Left ventricle myocardium inferior (tissue), 1 donor: ENCODE results near the gene SELL. TPM values are rescaled to one million over a fixed set of nuclear protein-coding genes. Genes with fewer than 3 reads are reported as not detected.

Experiments
- DNase-seq: peaks from one replicate; pipeline ENCODE4 v3.0.0-alpha.2; 2020
- H3K27ac ChIP-seq: fragments of 200-600 bp; replicated peaks from 2 replicates; pipeline ENCODE4 v1.8.0; 2021
- H3K27me3 ChIP-seq: fragments of 200-600 bp; 2 replicates; pipeline ENCODE4 v1.8.0; 2021; ENCODE audit warnings: low read depth
- H3K36me3 ChIP-seq: fragments of 200-600 bp; 2 replicates; pipeline ENCODE4 v1.8.0; 2021
- H3K4me1 ChIP-seq: fragments of 200-600 bp; 2 replicates; pipeline ENCODE4 v1.8.0; 2021
- H3K4me3 ChIP-seq: fragments of 200-600 bp; 2 replicates; pipeline ENCODE4 v1.8.0; 2021; ENCODE audit warnings: mild to moderate bottlenecking, moderate library complexity
- H3K9me3 ChIP-seq: fragments of 200-600 bp; replicated peaks from 2 replicates; pipeline ENCODE4 v1.8.0; 2021
- CTCF ChIP-seq: fragments of 200-600 bp; IDR thresholded peaks from 2 replicates; pipeline ENCODE4 v1.8.0; 2021; ENCODE audit warnings: antibody characterized with exemption, mild to moderate bottlenecking, borderline replicate concordance
- intact Hi-C: fragments of 100-400 bp; cut with micrococcal nuclease; formaldehyde crosslinking; loops from one replicate; pipeline ENCODE4 v1.11.0; 2022
- total RNA-seq: library from RNA; stranded (reverse); fragmentation: NEBNext Ultra II Directional; extraction: Animal tissue kit (Norgen Biotek cat#: 25700); gene quantifications from one replicate; pipeline ENCODE4 v1.2.1, GENCODE V29; 2021
- donor health status: DM: no; HTN: yes; CAD: no; lungs with severe emphysema.

SELL gene
- total RNA-seq, 1 donor from 2014 or later, result 1.2 TPM

- DNase-seq, result no peak
- Histone ChIP-seq H3K27ac (peak overlapping the region; percentile 17), H3K9me3 (no peaks in the 10 kb centered on the region), H3K4me1 (peaks cover 20% of the 10 kb centered on the region), H3K4me3 (no peak overlapping the region), H3K27me3 (no peaks in the 10 kb centered on the region), H3K36me3 (no peaks in the 10 kb centered on the region)
- TF ChIP-seq CTCF, result no peak
- intact Hi-C loops, result no loop called here
These were observed 33.8 kb upstream of the SELL start for GRCh38 chr1:169745015-169745861.

GRCh38 chr1:169741666-169742394 is 30.4 kb upstream of the SELL start:
- Histone ChIP-seq H3K27me3 (no peaks in the 10 kb centered on the region), H3K27ac (no peak overlapping the region), H3K4me3 (no peak overlapping the region), H3K36me3 (no peaks in the 10 kb centered on the region), H3K4me1 (peaks cover 32% of the 10 kb centered on the region), H3K9me3 (no peaks in the 10 kb centered on the region)
- DNase-seq, result no peak
- no peak for TF ChIP-seq CTCF
- intact Hi-C loops, result no loop called here

- Histone ChIP-seq H3K9me3 (no peaks in the 10 kb centered on the region), H3K27ac (peak overlapping the region; percentile 68), H3K27me3 (no peaks in the 10 kb centered on the region), H3K4me3 (peak overlapping the region; percentile 33), H3K36me3 (no peaks in the 10 kb centered on the region), H3K4me1 (peaks cover 30% of the 10 kb centered on the region)
- no peak for TF ChIP-seq CTCF
- no peak for DNase-seq
- intact Hi-C loops, result no loop called here
These were observed 28.6 kb upstream of the SELL start for GRCh38 chr1:169739980-169740379.

- H3K4me1 ChIP-seq, result no peaks in the 10 kb centered on the region
- H3K36me3 ChIP-seq, result no peaks in the 10 kb centered on the region
- H3K27ac ChIP-seq, result no peak within 1 kb of the TSS
- TF ChIP-seq CTCF, result no peak
- DNase-seq, result no peak
- no peaks in the 10 kb centered on the region for H3K9me3 ChIP-seq
- intact Hi-C loops, result no loop called here
- no peak within 1 kb of the TSS for H3K4me3 ChIP-seq
- H3K27me3 ChIP-seq, result no peaks in the 10 kb centered on the region
These were observed 22.5 kb upstream of the SELL start, which contains the start of gene SELE for GRCh38 chr1:169733924-169734323. Gene SELE (minus strand): TSS chr1:169734079. CDS start chr1:169733612, 467 bp downstream.

GRCh38 chr1:169731446-169731845 is 20.0 kb upstream of the SELL start:
- intact Hi-C loops, result no loop called here
- Histone ChIP-seq H3K36me3 (no peaks in the 10 kb centered on the region), H3K4me1 (no peaks in the 10 kb centered on the region), H3K9me3 (no peaks in the 10 kb centered on the region), H3K27me3 (no peaks in the 10 kb centered on the region), H3K4me3 (no peak overlapping the region), H3K27ac (no peak overlapping the region)
- TF ChIP-seq CTCF, result no peak
- DNase-seq, result no peak
